Rectal smooth muscle tissue (tissue), 1 donor: ENCODE measurements around the gene RABGAP1.

Experiments
- H3K27ac ChIP-seq: one replicate; pipeline ENCODE4 v1.7.0; 2013; ENCODE audit warnings: low read depth, low read length, inconsistent platforms
- H3K27me3 ChIP-seq: one replicate; pipeline ENCODE4 v1.7.0; 2013; ENCODE audit warnings: low read length; ENCODE audit not compliant: control insufficient read depth, insufficient read depth
- H3K36me3 ChIP-seq: one replicate; pipeline ENCODE4 v1.7.0; 2013; ENCODE audit warnings: low read length; ENCODE audit not compliant: control insufficient read depth, insufficient read depth
- H3K4me1 ChIP-seq: one replicate; pipeline ENCODE4 v1.7.0; 2013; ENCODE audit warnings: low read length; ENCODE audit not compliant: control insufficient read depth, insufficient read depth
- H3K4me3 ChIP-seq: one replicate; pipeline ENCODE4 v1.7.0; 2013; ENCODE audit warnings: low read length
- H3K9ac ChIP-seq: one replicate; pipeline ENCODE4 v1.7.0; 2013; ENCODE audit warnings: low read length

The RABGAP1 gene

DNA sequence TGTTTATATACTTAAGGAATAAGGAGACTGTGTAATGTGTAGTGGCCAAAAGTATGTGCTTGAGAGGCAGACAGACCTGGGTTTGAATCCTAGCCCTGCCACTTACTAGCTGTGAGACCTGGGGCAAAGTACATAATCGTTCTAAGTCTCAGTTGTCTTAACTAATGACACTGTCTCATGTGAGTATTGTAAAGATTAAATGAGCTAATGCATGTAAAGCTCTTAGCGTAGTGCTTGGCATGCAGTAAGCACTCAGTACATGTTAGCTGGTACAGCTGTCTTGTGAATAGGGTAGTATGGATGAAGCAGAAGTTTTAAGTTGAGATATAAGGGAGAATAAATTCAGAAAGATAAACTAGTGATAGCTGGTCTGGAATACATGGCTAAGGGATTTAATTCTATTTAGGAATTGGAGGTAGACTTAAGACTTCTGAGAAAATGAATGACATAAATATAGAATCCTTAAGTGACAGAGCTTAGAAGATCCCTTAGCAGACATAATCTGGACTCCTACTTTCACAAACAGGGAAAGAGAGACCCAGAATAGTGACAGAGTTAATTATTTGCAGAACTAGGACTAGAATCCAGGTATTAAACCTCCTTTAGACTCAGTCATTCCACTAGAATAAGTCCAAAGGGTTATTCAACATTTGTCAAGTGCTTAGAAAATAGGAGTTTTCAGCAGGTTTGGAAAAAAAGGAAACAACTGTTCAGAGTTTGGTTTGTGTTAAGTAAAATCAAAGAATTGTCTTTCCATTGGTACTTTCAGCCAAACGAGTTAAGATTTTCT is 105.8 kb downstream of the RABGAP1 start:
- no peak overlapping the region for H3K4me3 ChIP-seq
- peaks cover 13% of the 10 kb centered on the region for H3K4me1 ChIP-seq
- H3K27me3 ChIP-seq: no peaks in the 10 kb centered on the region
- no peaks in the 10 kb centered on the region for H3K36me3 ChIP-seq
- no peak overlapping the region for H3K9ac ChIP-seq
- H3K27ac ChIP-seq: no peak overlapping the region

DNA sequence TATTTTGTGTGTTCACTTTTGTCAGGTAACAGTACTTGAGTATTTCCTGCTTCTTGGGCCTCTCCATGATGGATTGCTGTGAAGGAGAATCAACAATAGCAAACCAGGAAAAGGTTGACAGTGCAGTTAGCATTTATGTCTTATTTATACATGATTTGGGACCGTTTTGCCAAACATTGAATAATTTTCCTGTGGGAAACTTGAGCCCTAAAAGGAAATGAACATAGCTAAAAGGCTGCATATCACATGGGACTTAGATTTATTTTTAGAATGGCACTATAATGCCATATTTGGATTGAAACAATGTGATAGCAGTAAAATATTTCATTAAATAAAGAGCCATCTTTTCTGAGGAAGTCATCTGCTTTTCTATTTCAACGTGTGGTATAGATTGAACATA is 107.9 kb downstream of the RABGAP1 start:
- peaks cover 18% of the 10 kb centered on the region for H3K4me1 ChIP-seq
- H3K9ac ChIP-seq: no peak overlapping the region
- H3K4me3 ChIP-seq: no peak overlapping the region
- H3K27me3 ChIP-seq: no peaks in the 10 kb centered on the region
- H3K27ac ChIP-seq: peak overlapping the region; percentile 52
- H3K36me3 ChIP-seq: no peaks in the 10 kb centered on the region

DNA sequence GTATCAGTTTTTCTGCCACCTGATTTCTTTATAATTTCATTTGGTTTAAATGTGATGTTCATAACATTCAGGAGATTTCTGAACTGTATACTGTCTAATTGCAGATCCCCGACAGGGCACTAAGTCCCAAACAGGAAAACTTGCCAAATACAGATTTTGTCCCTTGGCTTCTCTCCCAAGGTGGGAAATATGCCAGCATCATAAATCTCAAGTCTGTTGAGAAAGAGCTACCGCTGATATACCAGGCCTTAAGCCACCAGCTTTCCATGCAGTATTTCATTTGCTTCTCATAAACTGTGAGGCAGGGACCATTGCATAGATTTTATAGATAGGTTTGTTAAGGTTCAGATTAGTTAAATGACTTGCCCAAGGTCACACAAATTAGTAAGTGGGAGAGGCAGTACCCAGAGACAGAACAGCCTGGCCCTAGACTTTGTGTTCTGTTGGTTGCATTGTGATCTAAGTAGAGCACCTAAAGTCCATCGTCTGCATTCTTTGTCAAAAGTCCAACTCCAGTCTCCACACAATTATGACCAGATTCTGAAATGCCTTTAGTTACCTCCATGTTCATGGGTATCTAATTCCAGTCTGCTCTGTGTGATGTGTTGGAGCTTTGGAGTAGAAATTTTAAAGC is 108.9 kb downstream of the RABGAP1 start:
- H3K4me3 ChIP-seq: no peak overlapping the region
- no peak overlapping the region for H3K9ac ChIP-seq
- no peaks in the 10 kb centered on the region for H3K27me3 ChIP-seq
- no peaks in the 10 kb centered on the region for H3K36me3 ChIP-seq
- peak overlapping the region; percentile 16 for H3K27ac ChIP-seq
- peaks cover 18% of the 10 kb centered on the region for H3K4me1 ChIP-seq

DNA sequence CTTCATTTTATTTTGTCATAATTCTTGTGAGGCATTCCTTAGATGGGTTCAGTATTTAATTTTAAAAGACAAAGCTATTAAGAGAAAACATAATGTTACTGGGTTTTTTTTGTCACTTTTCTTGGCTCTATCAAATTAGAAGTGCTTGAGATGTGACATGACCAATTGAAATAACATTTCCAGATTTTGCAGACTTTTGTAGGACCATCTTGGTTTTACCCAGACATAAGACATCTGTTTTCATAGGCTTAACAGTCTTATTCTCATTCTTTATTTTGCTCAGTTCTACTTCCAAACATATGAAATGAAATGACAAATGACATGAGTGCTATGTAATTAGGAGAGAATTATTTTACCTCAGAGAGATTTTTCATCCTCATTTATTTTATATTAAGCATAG is 112.2 kb downstream of the RABGAP1 start:
- no peaks in the 10 kb centered on the region for H3K27me3 ChIP-seq
- peaks cover 18% of the 10 kb centered on the region for H3K4me1 ChIP-seq
- no peak overlapping the region for H3K4me3 ChIP-seq
- no peaks in the 10 kb centered on the region for H3K36me3 ChIP-seq
- no peak overlapping the region for H3K9ac ChIP-seq
- no peak overlapping the region for H3K27ac ChIP-seq

DNA sequence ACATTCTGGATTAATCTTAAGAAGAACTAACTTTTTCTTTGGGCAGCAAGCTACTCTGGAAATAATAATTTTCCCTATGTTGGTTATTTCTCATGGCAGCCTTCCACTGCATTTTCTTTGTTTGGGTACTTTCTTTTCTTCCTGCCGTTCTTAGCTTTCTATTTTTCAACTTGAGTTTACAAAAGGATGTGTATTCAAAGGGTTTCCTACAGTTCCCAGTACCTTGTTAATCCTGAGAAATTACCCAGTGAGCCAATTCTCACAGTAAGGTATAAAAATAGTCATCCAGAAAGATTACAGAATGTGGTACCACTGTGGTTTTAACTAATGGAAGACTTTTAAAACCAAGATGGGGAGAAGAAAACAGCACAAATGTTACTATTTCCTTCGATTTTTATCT is 112.9 kb downstream of the RABGAP1 start:
- Histone ChIP-seq H3K9ac (no peak overlapping the region), H3K4me3 (no peak overlapping the region), H3K36me3 (peaks cover 1% of the 10 kb centered on the region), H3K4me1 (peaks cover 15% of the 10 kb centered on the region), H3K27ac (no peak overlapping the region), H3K27me3 (no peaks in the 10 kb centered on the region)

DNA sequence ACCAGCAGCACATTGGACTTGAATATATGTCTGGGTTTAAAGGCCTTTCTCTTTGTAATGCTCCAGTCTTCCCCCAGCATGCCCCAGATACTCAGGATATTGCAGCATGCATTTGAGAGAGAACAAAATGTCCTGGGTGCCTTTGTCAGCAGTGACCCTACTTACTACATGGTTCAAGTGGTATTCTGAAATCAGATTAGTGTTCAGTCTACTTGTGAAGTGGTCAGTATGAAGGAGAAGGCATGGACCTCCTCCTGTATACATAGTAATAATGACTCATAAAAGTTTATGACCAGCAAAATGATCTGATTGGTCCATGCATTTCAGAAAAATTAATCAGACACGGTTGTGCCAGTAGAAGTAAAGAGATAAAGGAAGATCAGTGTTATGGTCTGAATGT is 118.0 kb downstream of the RABGAP1 start:
- no peak overlapping the region for H3K27ac ChIP-seq
- no peaks in the 10 kb centered on the region for H3K27me3 ChIP-seq
- no peaks in the 10 kb centered on the region for H3K4me1 ChIP-seq

DNA sequence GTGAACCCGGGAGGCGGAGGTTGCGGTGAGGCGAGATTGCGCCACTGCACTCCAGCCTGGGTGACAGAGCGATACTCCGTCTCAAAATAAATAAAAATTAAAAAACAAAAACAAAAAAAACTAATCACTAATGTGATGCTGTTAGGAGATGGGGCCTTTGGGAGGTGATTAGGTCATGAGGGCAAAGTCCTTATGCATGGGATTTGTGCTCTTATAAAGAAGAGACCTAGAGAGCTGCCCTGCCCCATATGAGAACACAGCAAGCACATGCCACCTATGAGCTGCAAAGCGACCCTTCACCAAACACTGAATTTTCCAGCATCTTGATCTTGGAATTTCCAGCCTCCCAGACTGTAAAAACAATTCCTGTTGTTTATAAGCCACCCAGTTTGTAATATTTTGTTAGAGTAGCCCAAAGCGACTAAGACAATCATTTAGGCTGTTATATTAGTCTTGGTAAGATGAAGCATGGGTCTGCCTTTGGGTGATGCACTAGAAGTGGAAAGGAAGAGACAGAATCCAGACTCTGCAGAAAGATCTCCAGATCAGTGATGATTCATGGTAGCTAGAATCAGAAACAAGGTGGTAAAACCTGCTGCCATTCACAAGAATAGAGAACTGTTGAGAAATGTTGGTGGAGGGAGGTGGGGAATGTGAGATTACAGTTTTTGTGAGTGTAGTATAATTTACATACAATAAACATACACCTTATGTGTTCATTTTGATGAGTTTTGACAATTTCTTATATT is 118.8 kb downstream of the RABGAP1 start:
- no peaks in the 10 kb centered on the region for H3K4me1 ChIP-seq
- no peaks in the 10 kb centered on the region for H3K27me3 ChIP-seq
- H3K36me3 ChIP-seq: peaks cover 3% of the 10 kb centered on the region
- no peak overlapping the region for H3K9ac ChIP-seq
- no peak overlapping the region for H3K4me3 ChIP-seq
- no peak overlapping the region for H3K27ac ChIP-seq

More for the DNA sequence above, 118.0 kb downstream of the RABGAP1 start:
- Histone ChIP-seq H3K9ac (no peak overlapping the region), H3K4me3 (no peak overlapping the region), H3K36me3 (peaks cover 3% of the 10 kb centered on the region)

DNA sequence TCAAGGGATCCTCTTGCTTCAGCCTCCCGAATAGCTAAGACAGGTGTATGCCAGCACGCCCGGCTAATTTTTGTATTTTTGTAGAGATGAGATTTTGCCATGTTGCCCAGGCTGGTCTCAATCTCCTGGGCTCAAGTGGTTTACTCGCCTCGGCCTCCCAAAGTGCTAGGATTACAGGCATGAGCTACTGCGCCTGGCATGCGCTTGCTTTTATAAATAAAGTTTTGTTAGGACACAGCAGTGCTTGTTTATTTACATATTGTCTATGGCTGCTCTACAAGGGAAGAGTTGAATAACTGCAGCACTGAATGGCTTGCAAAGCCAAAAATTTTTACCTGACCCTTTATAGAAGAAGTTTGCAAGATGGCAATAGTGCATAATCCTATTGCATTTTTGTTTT is 120.4 kb downstream of the RABGAP1 start:
- no peak overlapping the region for H3K27ac ChIP-seq
- H3K27me3 ChIP-seq: no peaks in the 10 kb centered on the region
- H3K4me3 ChIP-seq: no peak overlapping the region
- peaks cover 8% of the 10 kb centered on the region for H3K36me3 ChIP-seq
- H3K9ac ChIP-seq: no peak overlapping the region
- H3K4me1 ChIP-seq: no peaks in the 10 kb centered on the region

DNA sequence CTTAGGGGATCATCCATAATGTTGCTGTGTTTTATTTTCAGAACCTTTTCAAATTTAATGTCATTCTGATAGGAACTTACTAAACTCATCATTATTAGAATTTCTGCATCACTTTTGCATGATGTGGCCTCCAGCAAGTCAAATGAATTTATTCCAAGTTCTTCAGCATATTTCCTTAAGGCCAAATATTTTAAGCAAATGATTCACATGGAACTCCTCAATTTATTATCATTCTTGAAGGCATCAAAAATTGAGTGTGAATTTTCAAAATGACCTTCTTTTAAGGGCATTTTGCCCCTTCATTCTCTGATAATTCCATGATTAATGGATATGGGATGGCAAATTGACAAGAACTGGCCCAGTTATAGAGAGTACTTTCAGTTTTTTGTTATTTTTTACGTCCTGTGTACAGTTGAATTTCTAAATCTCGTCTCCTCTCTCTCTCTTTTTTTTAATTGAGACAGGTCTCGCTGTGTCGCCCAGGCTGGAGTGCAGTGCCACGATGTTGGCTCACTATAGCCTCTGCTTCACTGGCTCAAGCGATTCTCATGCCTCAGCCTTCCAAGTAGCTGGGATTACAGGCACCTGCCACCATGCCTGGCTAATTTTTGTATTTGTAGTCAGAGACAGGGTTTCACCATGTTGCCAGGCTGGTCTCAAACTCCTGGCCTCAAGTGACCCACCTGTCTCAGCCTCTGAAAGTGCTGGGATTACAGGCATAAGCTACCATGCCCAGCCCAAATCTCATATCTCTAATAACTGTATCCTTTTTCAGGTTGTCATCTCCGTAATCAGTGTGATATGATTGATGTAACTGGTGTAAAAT is 121.7 kb downstream of the RABGAP1 start:
- Histone ChIP-seq H3K4me3 (no peak overlapping the region), H3K36me3 (peaks cover 11% of the 10 kb centered on the region), H3K9ac (no peak overlapping the region), H3K4me1 (no peaks in the 10 kb centered on the region), H3K27ac (no peak overlapping the region), H3K27me3 (no peaks in the 10 kb centered on the region)

DNA sequence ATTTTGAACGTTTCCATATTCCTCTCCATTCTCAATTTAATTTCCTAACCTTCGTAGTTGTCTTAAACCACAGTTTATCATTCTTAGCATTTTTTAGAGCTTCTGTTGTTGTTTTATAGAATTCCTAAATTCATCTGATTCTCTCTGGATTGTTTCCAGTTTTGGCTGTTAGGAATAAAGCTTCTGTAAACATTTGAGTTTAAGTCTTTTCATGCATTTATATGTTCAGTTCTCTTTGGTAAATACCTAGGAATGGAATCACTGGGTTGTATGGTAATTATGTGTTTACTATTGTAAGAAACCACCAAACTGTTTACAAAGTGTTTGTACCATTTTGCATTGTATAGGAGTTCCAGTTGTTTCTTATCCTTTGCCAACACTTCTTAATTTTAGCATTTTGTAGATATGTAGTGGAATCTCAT is 122.4 kb downstream of the RABGAP1 start:
- Histone ChIP-seq H3K36me3 (peaks cover 11% of the 10 kb centered on the region), H3K27me3 (no peaks in the 10 kb centered on the region), H3K4me3 (no peak overlapping the region), H3K9ac (no peak overlapping the region), H3K4me1 (no peaks in the 10 kb centered on the region), H3K27ac (no peak overlapping the region)

DNA sequence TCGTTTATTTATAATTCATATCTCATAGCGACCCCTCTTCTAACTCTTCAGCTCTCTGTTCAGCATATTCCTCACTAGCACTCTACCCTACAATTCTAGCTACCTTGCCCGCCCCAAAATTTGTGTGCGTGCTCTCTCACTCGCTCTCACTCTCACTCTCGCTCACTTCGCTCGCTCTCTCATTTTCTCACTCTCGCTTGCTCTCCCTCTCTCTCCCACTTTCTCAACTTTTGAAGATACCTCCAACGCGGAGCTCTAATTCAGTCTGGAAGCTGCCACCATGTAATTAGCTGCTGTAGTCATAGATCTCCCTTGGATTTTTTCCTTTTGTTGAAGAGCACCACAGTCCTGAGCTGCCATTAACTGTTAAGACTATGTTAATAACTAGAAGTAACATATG is 123.1 kb downstream of the RABGAP1 start:
- H3K4me1 ChIP-seq: no peaks in the 10 kb centered on the region

DNA sequence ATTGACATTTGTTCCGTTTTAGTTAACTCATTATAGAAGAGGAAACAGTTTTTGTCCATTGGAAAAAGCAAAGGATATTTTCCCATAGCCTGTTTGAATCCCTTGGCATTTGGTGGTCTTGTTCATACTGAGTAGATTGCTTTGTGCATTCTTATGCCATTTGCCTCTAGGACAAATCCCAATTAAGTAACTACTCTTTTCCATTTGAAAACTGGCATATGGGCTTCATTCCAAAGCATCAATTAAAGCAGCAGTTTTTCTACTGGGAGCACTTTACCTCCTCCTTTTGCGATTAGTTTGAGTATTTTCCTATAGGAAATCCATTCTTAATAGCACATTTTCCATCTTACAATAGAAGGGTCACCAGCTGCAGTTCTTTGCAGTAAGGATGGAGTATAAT is 123.9 kb downstream of the RABGAP1 start:
- no peak overlapping the region for H3K27ac ChIP-seq
- no peak overlapping the region for H3K9ac ChIP-seq
- H3K36me3 ChIP-seq: peaks cover 8% of the 10 kb centered on the region
- no peak overlapping the region for H3K4me3 ChIP-seq
- H3K27me3 ChIP-seq: no peaks in the 10 kb centered on the region
- no peaks in the 10 kb centered on the region for H3K4me1 ChIP-seq

More for the DNA sequence above, 123.1 kb downstream of the RABGAP1 start:
- peaks cover 8% of the 10 kb centered on the region for H3K36me3 ChIP-seq
- no peaks in the 10 kb centered on the region for H3K27me3 ChIP-seq
- H3K9ac ChIP-seq: no peak overlapping the region
- H3K4me3 ChIP-seq: no peak overlapping the region
- no peak overlapping the region for H3K27ac ChIP-seq
